GM18870 (cell line): ENCODE results near the gene KCNMA1.

Source experiments
- ATAC-seq: cut with Tn5 transposase; IDR thresholded peaks from one replicate; pipeline ENCODE4 v1.9.1; 2021; ENCODE audit warnings: moderate library complexity; ENCODE audit not compliant: unreplicated experiment

KCNMA1 gene

DNA sequence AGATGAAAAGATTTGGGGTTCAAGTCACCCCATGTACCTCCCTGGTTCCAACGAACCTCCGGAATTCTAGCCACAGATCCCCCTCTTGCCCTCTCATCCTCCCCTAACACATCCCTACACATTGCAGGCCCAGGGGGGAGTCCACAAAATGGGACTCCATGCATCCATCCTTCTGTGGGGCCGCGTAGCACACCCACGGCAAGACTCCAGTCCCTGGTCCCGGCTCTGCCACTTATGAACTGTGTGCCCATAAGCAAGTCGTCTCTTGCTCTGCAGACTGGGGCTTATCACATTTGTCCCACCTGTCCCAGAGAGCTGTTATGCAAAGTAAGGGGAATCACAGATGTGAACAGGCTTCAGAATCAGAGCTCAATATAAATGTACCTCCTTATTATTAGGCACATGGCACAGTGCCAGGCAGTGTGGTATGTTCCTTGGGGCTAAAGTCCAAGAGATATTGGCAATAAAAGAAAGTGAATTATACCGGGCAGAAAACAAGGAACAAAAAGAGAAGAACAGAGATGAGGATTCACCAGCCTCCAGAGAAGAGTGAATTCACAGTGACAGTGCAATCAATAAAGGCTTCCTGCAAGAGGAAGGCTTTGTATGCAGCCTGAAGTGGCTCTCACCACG, 73.9 kb downstream of the KCNMA1 start:
- no peak for ATAC-seq

GRCh38 chr10:77562742-77563141, 74.9 kb downstream of the KCNMA1 start:
- ATAC-seq, result no peak

DNA sequence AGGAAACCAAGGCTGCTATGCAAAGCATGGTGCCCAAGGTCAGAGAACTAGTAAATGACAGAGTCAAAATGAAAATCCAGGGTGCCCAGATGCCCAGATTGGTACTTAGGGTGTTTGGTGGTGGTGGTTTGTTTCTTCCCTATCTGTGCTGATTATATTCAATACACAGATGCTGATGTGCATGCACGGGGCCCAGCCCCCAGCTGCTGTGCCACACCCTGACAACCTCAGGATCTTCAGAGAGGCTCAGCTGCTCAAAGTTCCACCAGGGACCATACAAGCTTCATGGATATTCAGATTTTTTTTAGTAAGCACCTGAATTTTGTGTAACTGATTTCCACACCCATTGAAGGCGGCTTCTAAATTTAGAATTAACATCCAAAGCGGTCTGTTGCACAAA, 75.6 kb downstream of the KCNMA1 start:
- ATAC-seq, result no peak

- no peak for ATAC-seq
Measured at GRCh38 chr10:77560471-77560870, 77.1 kb downstream of the KCNMA1 start.

GRCh38 chr10:77560052-77560451, 77.6 kb downstream of the KCNMA1 start:
- ATAC-seq, result no peak

- ATAC-seq, result no peak
Measured at GRCh38 chr10:77556990-77557601, 80.5 kb downstream of the KCNMA1 start.

- ATAC-seq, result no peak
Measured at GRCh38 chr10:77555591-77556212, 81.9 kb downstream of the KCNMA1 start.

DNA sequence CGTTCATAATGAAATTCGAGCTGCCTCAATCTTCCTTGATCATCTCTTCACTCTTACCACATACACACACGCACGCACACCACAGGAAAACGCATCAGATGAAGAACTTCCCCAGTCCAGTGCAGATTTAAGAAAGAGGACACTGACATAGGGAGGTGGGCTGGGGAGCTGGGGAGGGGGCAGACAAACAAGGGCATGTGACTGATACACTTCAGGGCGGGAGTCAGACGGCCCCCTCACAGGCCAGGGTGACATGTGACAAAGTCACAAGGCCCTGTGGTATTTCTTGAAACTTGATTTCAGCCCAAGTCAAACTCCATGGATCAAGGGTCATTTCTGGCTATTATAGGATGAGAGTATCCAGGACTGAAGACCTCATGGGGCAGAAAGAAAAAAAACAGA, 82.6 kb downstream of the KCNMA1 start:
- no peak for ATAC-seq

- no peak for ATAC-seq
Measured at GRCh38 chr10:77553966-77554365, 83.6 kb downstream of the KCNMA1 start.

DNA sequence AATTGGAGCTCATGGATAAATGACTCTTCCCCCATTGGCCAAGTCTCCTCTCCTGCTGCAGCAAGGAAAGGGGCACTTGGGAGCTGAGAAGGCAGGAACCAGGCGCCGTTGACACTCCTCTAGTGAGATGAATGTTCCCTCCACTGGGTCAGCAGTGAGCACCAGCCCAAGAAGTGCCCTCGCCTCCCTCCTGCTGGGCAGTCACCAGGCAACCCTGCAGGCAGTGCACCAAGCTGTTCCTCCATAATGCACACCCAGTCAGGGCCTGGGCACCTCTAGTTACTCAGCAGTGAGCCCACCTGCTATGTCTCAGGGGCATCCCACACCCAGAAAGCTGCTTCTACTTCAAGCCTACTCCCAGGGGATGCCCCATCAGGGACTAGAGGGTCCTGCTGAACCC, 84.3 kb downstream of the KCNMA1 start:
- ATAC-seq, result no peak

DNA sequence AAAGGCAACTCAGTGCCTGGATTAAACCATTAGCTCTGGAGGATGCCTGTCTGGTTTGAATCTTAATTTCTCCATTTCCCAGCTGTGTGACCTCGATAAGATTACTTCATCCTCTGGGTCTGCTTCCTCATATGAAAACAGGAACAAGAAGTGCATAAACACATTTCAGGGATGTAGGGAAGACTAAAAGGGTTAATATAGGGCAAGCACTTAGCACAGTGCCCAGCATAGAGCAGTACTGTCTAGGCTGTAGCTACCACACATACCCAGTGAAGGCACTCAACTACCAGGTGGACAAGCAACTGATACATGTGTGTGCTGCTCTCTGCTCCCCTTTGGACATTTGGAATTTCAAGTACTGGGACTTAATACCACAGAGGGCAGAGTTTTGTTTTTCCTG, 85.4 kb downstream of the KCNMA1 start:
- ATAC-seq, result no peak

- no peak for ATAC-seq
Measured at GRCh38 chr10:77550378-77550777, 87.2 kb downstream of the KCNMA1 start.

DNA sequence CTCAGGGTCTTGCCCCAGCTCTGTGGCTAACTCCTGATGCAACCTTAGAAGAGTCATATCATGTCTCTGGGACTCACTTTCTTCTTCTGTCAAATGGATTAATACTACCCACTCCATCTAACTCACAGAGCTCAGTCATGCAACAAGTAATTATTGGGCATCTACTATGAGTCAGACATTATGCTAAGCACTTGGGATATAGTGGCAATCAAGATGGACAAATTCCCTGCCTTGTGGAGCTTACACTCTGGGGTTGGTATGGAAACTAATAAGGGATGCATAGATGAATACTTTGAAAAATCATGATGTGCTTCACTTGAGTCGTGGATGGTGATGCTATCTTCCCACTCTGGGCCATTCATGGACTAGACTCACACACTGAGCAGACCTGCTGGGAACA, 88.9 kb downstream of the KCNMA1 start:
- no peak for ATAC-seq

DNA sequence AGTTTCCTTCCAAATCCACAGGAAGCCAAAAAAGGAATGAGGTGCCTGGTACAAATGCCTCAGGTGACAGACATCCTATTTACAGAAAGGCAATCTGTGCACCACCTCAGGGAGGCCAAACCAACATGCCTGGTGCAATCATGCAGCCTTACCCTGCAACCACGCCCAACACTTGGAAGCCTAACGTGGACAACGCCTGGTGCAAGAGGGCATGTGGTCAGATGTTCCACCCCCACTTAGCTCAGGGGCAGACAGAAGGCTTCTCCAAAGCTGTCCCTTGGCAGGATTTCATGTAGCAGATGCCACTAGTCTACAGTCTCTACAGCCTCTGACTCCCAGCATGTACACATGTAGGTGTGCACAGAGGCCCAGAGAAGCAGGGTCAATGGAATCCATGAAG, 89.5 kb downstream of the KCNMA1 start:
- no peak for ATAC-seq

GRCh38 chr10:77547307-77548050, 90.1 kb downstream of the KCNMA1 start:
- no peak for ATAC-seq

- ATAC-seq, result no peak
Measured at GRCh38 chr10:77546042-77546441, 91.6 kb downstream of the KCNMA1 start.

DNA sequence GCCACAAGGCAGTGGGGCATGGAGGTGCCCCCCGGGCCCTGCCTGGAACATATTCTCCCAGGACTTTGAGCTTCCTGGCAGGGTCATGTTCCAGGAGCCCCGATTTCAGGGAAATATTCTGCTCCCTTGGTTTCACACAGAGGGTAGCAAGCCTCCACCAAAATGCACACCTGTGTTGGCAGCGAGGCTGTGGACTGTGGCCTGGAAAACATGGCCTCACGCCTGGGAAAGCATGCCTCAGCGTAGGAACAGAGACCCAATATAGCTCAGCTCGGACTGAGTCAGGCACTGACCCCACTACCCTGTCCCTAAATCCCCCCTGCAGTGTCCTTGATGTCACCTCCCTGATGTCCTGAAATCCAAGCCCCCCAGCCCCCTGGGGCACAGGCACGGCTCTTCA, 92.0 kb downstream of the KCNMA1 start:
- no peak for ATAC-seq

DNA sequence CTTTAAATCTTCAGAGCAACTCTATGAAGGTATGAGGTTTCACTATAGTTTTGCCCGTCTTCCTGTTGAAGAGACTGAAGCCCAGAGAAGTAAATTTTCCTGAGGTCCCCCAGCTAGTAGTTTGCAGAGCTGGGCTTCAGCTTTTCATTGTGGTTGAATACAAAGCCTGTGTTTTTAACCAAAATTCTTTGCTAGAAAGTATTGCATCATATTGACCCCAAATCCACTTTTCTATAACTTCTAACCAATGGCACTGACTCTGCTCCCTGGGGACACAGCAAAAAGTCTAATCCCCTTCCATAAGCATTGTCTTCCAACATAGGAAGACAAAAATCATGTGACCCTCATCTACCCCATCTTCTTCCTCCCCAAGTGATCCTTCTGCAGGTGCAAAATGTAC, 93.0 kb downstream of the KCNMA1 start:
- ATAC-seq, result no peak

- ATAC-seq, result no peak
Measured at GRCh38 chr10:77542710-77543259, 94.8 kb downstream of the KCNMA1 start.

GRCh38 chr10:77541944-77542343, 95.7 kb downstream of the KCNMA1 start:
- ATAC-seq, result no peak

- ATAC-seq, result no peak
Measured at GRCh38 chr10:77541247-77541646, 96.4 kb downstream of the KCNMA1 start.
